MM.1S (cell line): ENCODE data around the gene DYNC1I1.

Source experiments
- CTCF ChIP-seq: fragments of 300-600 bp; sonication (generic); IDR thresholded peaks from 2 replicates; pipeline ENCODE4 v1.5.1; 2016; ENCODE audit warnings: antibody characterized with exemption, low read length, mixed read lengths
- EZH2 ChIP-seq: fragments of 300-600 bp; sonication (generic); optimal IDR thresholded peaks from 2 replicates; pipeline ENCODE3; 2017; ENCODE audit warnings: low read depth, mild to moderate bottlenecking, antibody characterized with exemption, low read length, mixed read lengths

DNA sequence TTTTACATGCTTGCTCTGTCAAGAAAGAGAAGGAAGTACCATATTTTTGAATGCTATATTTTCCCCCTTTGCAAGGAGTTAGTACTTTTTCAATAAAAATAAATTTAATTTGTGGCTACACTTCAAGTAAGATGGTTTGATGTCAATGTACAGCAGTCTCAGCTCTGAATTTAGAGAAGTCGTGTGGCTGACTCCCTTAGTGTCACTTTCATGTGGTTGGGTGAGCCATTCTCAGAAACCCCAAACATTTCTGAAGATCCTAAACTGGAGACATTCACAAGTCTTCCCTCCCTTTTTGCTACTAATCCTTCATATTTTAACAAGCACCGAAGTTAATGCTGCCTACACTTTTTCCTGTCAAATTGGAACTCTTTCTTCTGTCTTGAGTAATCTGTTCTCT lies 244.4 kb downstream of the DYNC1I1 start:
- TF ChIP-seq CTCF, result no peak
- TF ChIP-seq EZH2, result no peak
